ENCODE results near the gene MED13L. TPM values are rescaled to one million over a fixed set of nuclear protein-coding genes. Genes with fewer than 3 reads are reported as not detected.

The MED13L gene
- total RNA-seq, 6 experiments from 2014 or later = 29.0 to 52.0 (median 38.1) TPM

DNA sequence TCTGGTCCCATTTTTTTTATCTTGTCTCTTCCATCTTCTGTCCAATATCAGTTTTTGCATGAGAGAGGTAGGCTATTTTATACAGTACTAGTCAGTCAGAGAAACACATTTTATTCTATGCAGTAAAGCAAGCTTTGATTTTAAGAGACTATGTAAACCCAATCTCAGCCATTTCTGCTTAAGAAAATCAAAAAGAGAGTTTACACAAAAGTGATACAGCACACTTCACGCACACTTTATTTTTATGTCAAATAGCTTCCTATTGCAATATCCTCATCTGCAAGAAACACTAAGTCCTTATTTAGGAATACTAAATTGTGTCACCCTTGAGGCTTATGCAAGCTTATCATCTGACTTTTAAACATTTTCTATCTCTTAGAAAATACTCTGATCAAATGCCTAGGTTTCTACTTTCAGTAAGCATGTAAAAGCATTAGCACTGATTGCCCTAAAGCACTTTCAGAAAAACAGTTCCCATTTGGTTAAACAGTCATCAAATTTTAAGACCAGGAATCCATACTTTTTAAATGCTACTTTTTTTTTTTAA lies 78.3 kb downstream of the MED13L start:
- H3K4me3 ChIP-seq = no peak overlapping the region
- H3K27me3 ChIP-seq = no peaks in the 10 kb centered on the region
- H3K9me3 ChIP-seq = no peaks in the 10 kb centered on the region
- DNase-seq = no peak
- no peak for TF ChIP-seq POLR2A (IDR thresholded peaks at IDR 0.05)
- TF ChIP-seq, protein P1, sequence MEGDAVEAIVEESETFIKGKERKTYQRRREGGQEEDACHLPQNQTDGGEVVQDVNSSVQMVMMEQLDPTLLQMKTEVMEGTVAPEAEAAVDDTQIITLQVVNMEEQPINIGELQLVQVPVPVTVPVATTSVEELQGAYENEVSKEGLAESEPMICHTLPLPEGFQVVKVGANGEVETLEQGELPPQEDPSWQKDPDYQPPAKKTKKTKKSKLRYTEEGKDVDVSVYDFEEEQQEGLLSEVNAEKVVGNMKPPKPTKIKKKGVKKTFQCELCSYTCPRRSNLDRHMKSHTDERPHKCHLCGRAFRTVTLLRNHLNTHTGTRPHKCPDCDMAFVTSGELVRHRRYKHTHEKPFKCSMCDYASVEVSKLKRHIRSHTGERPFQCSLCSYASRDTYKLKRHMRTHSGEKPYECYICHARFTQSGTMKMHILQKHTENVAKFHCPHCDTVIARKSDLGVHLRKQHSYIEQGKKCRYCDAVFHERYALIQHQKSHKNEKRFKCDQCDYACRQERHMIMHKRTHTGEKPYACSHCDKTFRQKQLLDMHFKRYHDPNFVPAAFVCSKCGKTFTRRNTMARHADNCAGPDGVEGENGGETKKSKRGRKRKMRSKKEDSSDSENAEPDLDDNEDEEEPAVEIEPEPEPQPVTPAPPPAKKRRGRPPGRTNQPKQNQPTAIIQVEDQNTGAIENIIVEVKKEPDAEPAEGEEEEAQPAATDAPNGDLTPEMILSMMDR (IDR thresholded peaks at IDR 0.05) = no peak
- H3K36me3 ChIP-seq = no peaks in the 10 kb centered on the region
- H3K27ac ChIP-seq = no peak overlapping the region
- 67% methylated on average over 1 of the region's 1 CpG for WGBS (ENCODE audit: insufficient coverage, low coverage, low lambda C conversion rate, missing lambda C conversion rate)
- ATAC-seq = no peak
- peaks cover 0 to 5% (median 2%) of the 10 kb centered on the region in 4 donors for H3K4me1 ChIP-seq
- intact Hi-C loops (cut with DNase I) = no loop called here

DNA sequence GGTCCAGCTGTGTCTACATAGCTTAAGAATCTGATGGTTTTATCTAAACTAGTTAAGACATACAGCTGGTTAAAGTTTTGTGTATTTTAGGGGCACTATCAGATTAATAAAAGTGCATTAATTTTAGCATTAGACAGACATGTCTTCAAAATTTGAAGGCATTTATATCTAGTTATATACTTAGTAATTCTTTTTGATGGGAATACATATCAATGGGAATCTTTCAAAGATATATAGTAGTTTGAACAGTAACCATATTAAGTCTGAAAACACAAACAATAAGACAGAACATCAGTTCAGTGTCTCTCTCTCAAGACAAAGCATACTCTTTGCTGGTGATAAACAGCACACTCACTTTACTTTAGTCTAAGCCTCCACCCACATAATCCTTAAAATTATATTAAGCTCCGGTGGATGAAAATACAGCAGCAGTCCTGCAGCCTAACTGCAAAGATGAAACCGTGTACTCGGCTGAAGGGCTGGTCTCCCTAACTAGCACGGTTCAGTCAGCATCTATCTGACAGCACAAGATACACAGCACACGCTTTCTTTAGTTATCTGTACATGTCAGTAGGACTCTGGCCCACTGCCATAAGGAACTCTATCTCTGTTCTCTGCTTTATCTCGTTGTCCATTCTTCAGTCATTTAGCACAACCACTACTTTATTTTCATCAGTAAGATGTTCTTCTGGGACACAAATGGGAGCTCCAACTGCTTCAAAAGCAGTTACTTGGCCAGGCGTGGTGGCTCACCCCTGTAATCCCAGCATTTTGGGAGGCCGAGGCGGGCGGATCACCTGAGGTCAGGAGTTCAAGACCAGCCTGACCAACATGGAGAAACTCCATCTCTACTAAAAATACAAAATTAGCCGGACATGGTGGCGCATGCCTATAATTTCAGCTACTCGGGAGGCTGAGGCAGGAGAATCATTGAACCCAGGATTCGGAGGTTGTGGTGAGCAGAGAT lies 80.5 kb downstream of the MED13L start:
- Histone ChIP-seq H3K9me3 (no peaks in the 10 kb centered on the region), H3K36me3 (no peaks in the 10 kb centered on the region), H3K27me3 (no peaks in the 10 kb centered on the region), H3K27ac (no peak overlapping the region), H3K4me3 (no peak overlapping the region), H3K4me1 (peaks cover 0 to 5% (median 2%) of the 10 kb centered on the region in 4 donors)
- intact Hi-C loops (cut with DNase I) = no loop called here
- ATAC-seq (peak; percentile 46 to 64 (median 53)), DNase-seq (no peak)
- no peak for TF ChIP-seq POLR2A (IDR thresholded peaks at IDR 0.05)
- TF ChIP-seq, protein P1 (IDR thresholded peaks at IDR 0.05) = no peak
- WGBS (ENCODE audit: insufficient coverage, low coverage, low lambda C conversion rate, missing lambda C conversion rate) = 88% methylated on average over 13 of the region's 14 CpGs

DNA sequence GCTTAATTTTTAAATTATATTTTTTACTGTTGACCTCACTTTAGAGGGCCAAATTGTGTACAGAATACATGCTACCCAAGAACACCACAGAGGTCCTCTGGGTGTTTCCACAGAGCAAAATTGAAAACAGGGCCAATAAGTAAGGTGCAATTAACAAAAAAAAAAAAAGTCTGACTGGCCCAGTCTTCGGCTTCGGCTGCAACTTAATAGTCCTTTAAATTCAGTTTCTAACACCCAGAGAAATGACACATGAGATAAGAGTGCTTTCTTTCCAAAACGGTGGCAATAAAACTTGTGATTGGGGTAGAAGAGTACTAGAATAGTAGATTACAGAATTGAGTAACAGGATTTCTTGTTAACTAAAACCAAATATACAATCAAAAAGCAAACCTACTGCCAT lies 81.3 kb downstream of the MED13L start:
- ATAC-seq (no peak), DNase-seq (no peak)
- no peak overlapping the region for H3K27ac ChIP-seq
- peaks cover 0 to 5% (median 2%) of the 10 kb centered on the region in 4 donors for H3K4me1 ChIP-seq
- H3K9me3 ChIP-seq = no peaks in the 10 kb centered on the region
- 58% methylated on average over 3 of the region's 3 CpGs for WGBS (ENCODE audit: insufficient coverage, low coverage, low lambda C conversion rate, missing lambda C conversion rate)
- H3K4me3 ChIP-seq = no peak overlapping the region
- no peak for TF ChIP-seq POLR2A (IDR thresholded peaks at IDR 0.05)
- TF ChIP-seq, protein P1 (IDR thresholded peaks at IDR 0.05) = no peak
- intact Hi-C loops (cut with DNase I) = no loop called here
- H3K36me3 ChIP-seq = no peaks in the 10 kb centered on the region
- no peaks in the 10 kb centered on the region for H3K27me3 ChIP-seq

DNA sequence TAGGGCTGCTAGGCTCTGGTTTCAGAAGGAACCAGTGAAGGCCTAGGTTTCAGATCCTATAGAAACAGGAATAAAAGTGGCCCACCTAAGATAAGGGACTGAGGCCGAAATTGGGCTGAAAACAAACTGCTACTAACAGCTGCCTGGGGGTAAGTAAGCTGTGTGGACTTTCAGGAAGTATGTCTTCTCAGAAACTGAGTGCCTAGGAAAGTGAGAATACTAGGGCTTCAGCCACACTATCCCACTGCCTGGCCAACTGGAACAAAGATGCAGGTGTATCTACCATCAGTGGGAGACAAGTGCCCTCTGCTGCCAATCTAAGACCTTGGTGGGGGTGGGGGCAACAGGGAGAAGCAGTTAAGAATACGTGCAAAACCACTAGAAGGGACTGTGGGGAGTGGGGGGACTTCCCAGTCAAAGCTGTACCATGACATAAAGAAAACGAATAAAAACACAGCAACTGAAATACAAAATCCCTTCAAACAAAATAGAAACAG lies 82.5 kb downstream of the MED13L start:
- peaks cover 0 to 12% (median 4%) of the 10 kb centered on the region in 4 donors for H3K4me1 ChIP-seq
- intact Hi-C loops (cut with DNase I) = no loop called here
- TF ChIP-seq, protein P1 (IDR thresholded peaks at IDR 0.05) = no peak
- TF ChIP-seq POLR2A (IDR thresholded peaks at IDR 0.05) = no peak
- H3K27ac ChIP-seq = no peak overlapping the region
- no peaks in the 10 kb centered on the region for H3K27me3 ChIP-seq
- WGBS (ENCODE audit: insufficient coverage, low coverage, low lambda C conversion rate, missing lambda C conversion rate) = 58% methylated on average over 3 of the region's 3 CpGs
- no peaks in the 10 kb centered on the region for H3K9me3 ChIP-seq
- H3K4me3 ChIP-seq = no peak overlapping the region
- ATAC-seq (peak in 3 of 4 donors; percentile 17 to 33 (median 19)), DNase-seq (no peak)
- no peaks in the 10 kb centered on the region for H3K36me3 ChIP-seq
